IMR-90 (cell line): ENCODE data around the gene TNFRSF1A. TPM values are rescaled to one million over a fixed set of nuclear protein-coding genes. Genes with fewer than 3 reads are reported as not detected.

ENCODE experiments used
- ATAC-seq: fragments of 200-7000 bp; cut with Tn5 transposase; 2 replicates; pipeline ENCODE4 v1.9.1; 2020; ENCODE audit warnings: low read depth, mild to moderate bottlenecking, moderate library complexity
- BruUV-seq: library from RNA; stranded (reverse); fragments of 400-500 nt; replicated peaks from 2 replicates; lab custom pipeline; 2021; lab: Mats Ljungman, UMichigan
- CTCF ChIA-PET: fragments of 300-600 bp; formaldehyde crosslinking; extraction: SDS; loops from one replicate; lab custom pipeline; 2021; ENCODE audit warnings: antibody characterized with exemption; lab: Yijun Ruan, JAX
- POLR2A ChIA-PET: fragments of 300-600 bp; sonication (Branson Sonifier 250); formaldehyde crosslinking; loops from one replicate; lab custom pipeline; 2022; ENCODE audit warnings: antibody characterized with exemption; ENCODE audit not compliant: unreplicated experiment; lab: Charles Lee
- DNase-seq: peaks from one replicate; pipeline ENCODE4 v3.0.0; 2013
- H2AFZ ChIP-seq: replicated peaks from 2 replicates; pipeline ENCODE3; 2013; ENCODE audit warnings: low read length, mild to moderate bottlenecking; ENCODE audit not compliant: poor library complexity
- H2AK5ac ChIP-seq: 2 replicates; pipeline ENCODE4 v1.6.1; 2013; ENCODE audit warnings: low read depth, low read length, inconsistent platforms
- H2AK9ac ChIP-seq: replicated peaks from 2 replicates; pipeline ENCODE3; 2013; ENCODE audit warnings: mild to moderate bottlenecking, low read depth, low read length, moderate library complexity; ENCODE audit not compliant: poor library complexity
- H2BK120ac ChIP-seq: 2 replicates; pipeline ENCODE4 v1.6.1; 2013; ENCODE audit warnings: low read depth, low read length, inconsistent platforms
- H2BK15ac ChIP-seq: 3 replicates; pipeline ENCODE4 v1.6.1; 2013; ENCODE audit warnings: low read depth, low read length, inconsistent platforms
- H2BK20ac ChIP-seq: 2 replicates; pipeline ENCODE4 v1.6.1; 2013; ENCODE audit warnings: low read depth, mild to moderate bottlenecking, inconsistent platforms, low read length, moderate library complexity
- H2BK5ac ChIP-seq: 2 replicates; pipeline ENCODE4 v1.6.1; 2013; ENCODE audit warnings: mild to moderate bottlenecking, low read depth, low read length, inconsistent platforms; ENCODE audit not compliant: poor library complexity, severe bottlenecking
- H3K14ac ChIP-seq: replicated peaks from 2 replicates; pipeline ENCODE4 v1.6.1; 2013; ENCODE audit warnings: low read depth, low read length, inconsistent platforms
- H3K18ac ChIP-seq: 2 replicates; pipeline ENCODE4 v1.6.1; 2013; ENCODE audit warnings: low read depth, low read length, control low read depth
- H3K23ac ChIP-seq: 2 replicates; pipeline ENCODE4 v1.6.1; 2013; ENCODE audit warnings: low read depth, low read length, inconsistent platforms
- H3K27ac ChIP-seq: 2 replicates; pipeline ENCODE4 v1.5.1; 2013; ENCODE audit warnings: mild to moderate bottlenecking, control low read depth, low read length; ENCODE audit not compliant: insufficient read depth
- H3K27me3 ChIP-seq: 2 replicates; pipeline ENCODE4 v1.6.1; 2013; ENCODE audit warnings: low read length; ENCODE audit not compliant: control insufficient read depth, insufficient read depth
- H3K36me3 ChIP-seq: 2 replicates; pipeline ENCODE4 v1.6.1; 2013; ENCODE audit warnings: low read length, mixed read lengths; ENCODE audit not compliant: control insufficient read depth, insufficient read depth
- H3K4ac ChIP-seq: 2 replicates; pipeline ENCODE4 v1.6.1; 2013; ENCODE audit warnings: low read depth, low read length, inconsistent platforms
- H3K4me1 ChIP-seq: 2 replicates; pipeline ENCODE4 v1.6.1; 2013; ENCODE audit warnings: low read length, mixed read lengths; ENCODE audit not compliant: control insufficient read depth, insufficient read depth
- H3K4me2 ChIP-seq: 2 replicates; pipeline ENCODE4 v1.6.1; 2013; ENCODE audit warnings: low read depth, mild to moderate bottlenecking, control low read depth, low read length, moderate library complexity
- H3K4me3 ChIP-seq: 2 replicates; pipeline ENCODE4 v1.5.1; 2013; ENCODE audit warnings: low read depth, mild to moderate bottlenecking, control low read depth, low read length, moderate library complexity; ENCODE audit not compliant: insufficient read depth
- H3K56ac ChIP-seq: 2 replicates; pipeline ENCODE4 v1.6.1; 2013; ENCODE audit warnings: low read length, inconsistent platforms; ENCODE audit not compliant: insufficient read depth; ENCODE audit errors: extremely low read depth
- H3K79me1 ChIP-seq, 2 experiments: 2 replicates each; pipeline ENCODE4 v1.6.1; 2013; ENCODE audit warnings: low read length in 2 of 2, inconsistent platforms in 1 of 2, low read depth in 1 of 2
- H3K9ac ChIP-seq: 2 replicates; pipeline ENCODE4 v1.6.1; 2013; ENCODE audit warnings: low read depth, low read length, control low read depth
- H3K9me1 ChIP-seq: 2 replicates; pipeline ENCODE4 v1.6.1; 2013; ENCODE audit warnings: low read length, inconsistent platforms; ENCODE audit not compliant: insufficient read depth
- H3K9me3 ChIP-seq: 2 replicates; pipeline ENCODE4 v1.6.1; 2013; ENCODE audit warnings: low read length; ENCODE audit not compliant: control insufficient read depth, insufficient read depth
- H4K20me1 ChIP-seq: 2 replicates; pipeline ENCODE4 v1.6.1; 2013; ENCODE audit warnings: low read length, inconsistent platforms; ENCODE audit not compliant: insufficient read depth
- H4K5ac ChIP-seq: 2 replicates; pipeline ENCODE4 v1.6.1; 2013; ENCODE audit warnings: mild to moderate bottlenecking, low read depth, low read length, control low read depth
- H4K8ac ChIP-seq, 2 experiments: 2 replicates each; pipeline ENCODE4 v1.6.1; 2013; ENCODE audit warnings: low read depth in 2 of 2, low read length in 2 of 2, control low read depth in 1 of 2, inconsistent platforms in 1 of 2
- H4K91ac ChIP-seq: 2 replicates; pipeline ENCODE4 v1.6.1; 2013; ENCODE audit warnings: low read depth, low read length, inconsistent platforms; ENCODE audit not compliant: insufficient read depth
- BHLHE40 ChIP-seq: fragments of 150-350 bp; IDR thresholded peaks from 2 replicates; pipeline ENCODE4 v1.6.1; 2016; ENCODE audit warnings: mild to moderate bottlenecking, low read depth, low read length
- CEBPB ChIP-seq: IDR thresholded peaks from 2 replicates; pipeline ENCODE4 v1.6.1; 2012; ENCODE audit warnings: low read depth, low read length, improper control_type of control experiment
- CHD1 ChIP-seq: IDR thresholded peaks from 2 replicates; pipeline ENCODE4 v1.6.1; 2012; ENCODE audit warnings: low read depth, low read length, improper control_type of control experiment
- ELK1 ChIP-seq: fragments of 150-350 bp; IDR thresholded peaks from 2 replicates; pipeline ENCODE4 v1.6.1; 2016; ENCODE audit warnings: low read depth, mild to moderate bottlenecking, low read length, moderate library complexity, borderline replicate concordance
- MAFK ChIP-seq: IDR thresholded peaks from 2 replicates; pipeline ENCODE4 v1.6.1; 2012; ENCODE audit warnings: low read depth, low read length, improper control_type of control experiment
- MAZ ChIP-seq: IDR thresholded peaks from 2 replicates; pipeline ENCODE4 v1.6.1; 2012; ENCODE audit warnings: low read depth, mild to moderate bottlenecking, low read length, improper control_type of control experiment, moderate library complexity, borderline replicate concordance
- MXI1 ChIP-seq: IDR thresholded peaks from 2 replicates; pipeline ENCODE4 v1.6.1; 2012; ENCODE audit warnings: low read depth, mild to moderate bottlenecking, low read length, moderate library complexity, borderline replicate concordance
- NFE2L2 ChIP-seq: fragments of 150-350 bp; IDR thresholded peaks from 2 replicates; pipeline ENCODE4 v1.6.1; 2016; ENCODE audit warnings: low read depth, mild to moderate bottlenecking, low read length
- POLR2A ChIP-seq: IDR thresholded peaks from 2 replicates; pipeline ENCODE4 v1.6.1; 2012; ENCODE audit warnings: mild to moderate bottlenecking, low read depth, low read length
- RAD21 ChIP-seq: IDR thresholded peaks from 2 replicates; pipeline ENCODE4 v1.6.1; 2012; ENCODE audit warnings: low read length, improper control_type of control experiment
- RCOR1 ChIP-seq: IDR thresholded peaks from 2 replicates; pipeline ENCODE4 v1.6.1; 2012; ENCODE audit warnings: mild to moderate bottlenecking, low read length, improper control_type of control experiment; ENCODE audit not compliant: insufficient replicate concordance
- RFX5 ChIP-seq: IDR thresholded peaks from 2 replicates; pipeline ENCODE4 v1.8.0; 2012; ENCODE audit warnings: low read depth, mild to moderate bottlenecking, low read length, moderate library complexity
- SMC3 ChIP-seq: fragments of 150-350 bp; IDR thresholded peaks from 2 replicates; pipeline ENCODE4 v1.6.1; 2016; ENCODE audit warnings: low read depth, mild to moderate bottlenecking, antibody characterized with exemption, low read length, moderate library complexity
- whole genome bisulfite sequencing, 2 experiments: methylation state at CpG; one replicate each; pipeline versions ENCODE4 v1.1.5 to v1.1.7; 2013; ENCODE audit warnings: missing lambda C conversion rate in 2 of 2; ENCODE audit not compliant: insufficient read length in 1 of 2; ENCODE audit errors: extremely low coverage in 2 of 2; 5-methylcytosine and 5-hydroxymethylcytosine counted together
- dilution Hi-C: fragments of 300-500 bp; cut with HindIII; formaldehyde crosslinking; loops from one replicate; pipeline ENCODE4 v1.14.3; 2018; ENCODE audit warnings: low sequenced_read_pairs; ENCODE audit not compliant: unreplicated experiment
- in situ Hi-C: fragments of 300-500 bp; cut with MboI; formaldehyde crosslinking; loops from 3 replicates; pipeline ENCODE4 v1.14.3; 2019; ENCODE audit warnings: low sequenced_read_pairs, inconsistent platforms, mixed read lengths
- intact Hi-C: fragments of 100-400 bp; cut with micrococcal nuclease; formaldehyde crosslinking; loops from 2 replicates; pipeline ENCODE4 v1.10.0; 2022
- polyA plus RNA-seq, 3 experiments: library from polyadenylated mRNA; depleted of rRNA; stranded (reverse); fragments of >200 nt; gene quantifications; 2 replicates each; pipeline ENCODE4 v1.2.3, GENCODE V29; 2012; ENCODE audit warnings: low replicate concordance in 1 of 3
- total RNA-seq: library from RNA; depleted of rRNA; stranded (reverse); fragments of >200 nt; gene quantifications from 2 replicates; pipeline ENCODE4 v1.2.3, GENCODE V29; 2012
- TF ChIP-seq, protein P1 (sequence below): conservative IDR thresholded peaks from 2 replicates; pipeline ENCODE4 v1.5.1; 2012; ENCODE audit warnings: mild to moderate bottlenecking, low read depth, low read length, improper control_type of control experiment

Gene TNFRSF1A
- total and polyA plus RNA-seq, 2 of the 4 experiments (the other 2 are of a cell fraction), result 79.6 to 136 TPM

- Histone ChIP-seq H3K9me1 (peaks cover 11% of the 10 kb centered on the region; the same call in 1 of the 2 replicates), H2AK9ac (peak overlapping the region; percentile 26), H3K18ac (peak overlapping the region; percentile 72), H2BK20ac (peak overlapping the region; percentile 58), H2AK5ac (peak overlapping the region; percentile 80), H3K23ac (peak overlapping the region; percentile 74; the same call in 1 of the 2 replicates), H3K56ac (peak overlapping the region; percentile 31; the same call in 1 of the 2 replicates), H3K4me2 (no peak overlapping the region), H4K8ac (peak overlapping the region; percentile 77 to 97), H3K4me3 (no peak overlapping the region), H2BK15ac (peak overlapping the region; percentile 90; the same call in 2 of the 3 replicates), H3K27ac (peak overlapping the region; percentile 61), H4K5ac (peak overlapping the region; percentile 89), H2BK120ac (peak overlapping the region; percentile 97), H2BK5ac (peak overlapping the region; percentile 22), H3K27me3 (no peaks in the 10 kb centered on the region), H3K9ac (peak overlapping the region; percentile 25), H3K79me1 (no peaks in the 10 kb centered on the region; a peak in 1 of 4 replicates), H3K4ac (peak overlapping the region; percentile 93), H3K9me3 (no peaks in the 10 kb centered on the region), H4K20me1 (no peaks in the 10 kb centered on the region), H4K91ac (peak overlapping the region; percentile 92), H3K4me1 (peaks cover 24% of the 10 kb centered on the region), H2AFZ (peak overlapping the region; percentile 69), H3K14ac (peak overlapping the region; percentile 62), H3K36me3 (no peaks in the 10 kb centered on the region)
- intact Hi-C loops (no loop called here), dilution Hi-C loops (no loop called here), in situ Hi-C loops (no loop called here)
- ChIA-PET CTCF (no interaction called here), POLR2A (no interaction called here)
- no TSS peak for BruUV-seq
- no peak for TF ChIP-seq RFX5
- TF ChIP-seq, protein P1, sequence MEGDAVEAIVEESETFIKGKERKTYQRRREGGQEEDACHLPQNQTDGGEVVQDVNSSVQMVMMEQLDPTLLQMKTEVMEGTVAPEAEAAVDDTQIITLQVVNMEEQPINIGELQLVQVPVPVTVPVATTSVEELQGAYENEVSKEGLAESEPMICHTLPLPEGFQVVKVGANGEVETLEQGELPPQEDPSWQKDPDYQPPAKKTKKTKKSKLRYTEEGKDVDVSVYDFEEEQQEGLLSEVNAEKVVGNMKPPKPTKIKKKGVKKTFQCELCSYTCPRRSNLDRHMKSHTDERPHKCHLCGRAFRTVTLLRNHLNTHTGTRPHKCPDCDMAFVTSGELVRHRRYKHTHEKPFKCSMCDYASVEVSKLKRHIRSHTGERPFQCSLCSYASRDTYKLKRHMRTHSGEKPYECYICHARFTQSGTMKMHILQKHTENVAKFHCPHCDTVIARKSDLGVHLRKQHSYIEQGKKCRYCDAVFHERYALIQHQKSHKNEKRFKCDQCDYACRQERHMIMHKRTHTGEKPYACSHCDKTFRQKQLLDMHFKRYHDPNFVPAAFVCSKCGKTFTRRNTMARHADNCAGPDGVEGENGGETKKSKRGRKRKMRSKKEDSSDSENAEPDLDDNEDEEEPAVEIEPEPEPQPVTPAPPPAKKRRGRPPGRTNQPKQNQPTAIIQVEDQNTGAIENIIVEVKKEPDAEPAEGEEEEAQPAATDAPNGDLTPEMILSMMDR, result peak; percentile 54
- peak; percentile 19; the same call in 1 of the 2 replicates for TF ChIP-seq SMC3
- no peak for TF ChIP-seq MXI1
- no peak for TF ChIP-seq CHD1
- no peak for TF ChIP-seq MAZ
- TF ChIP-seq MAFK, result no peak
- TF ChIP-seq RCOR1, result no peak
- TF ChIP-seq ELK1, result no peak
- TF ChIP-seq RAD21, result peak; percentile 32
- TF ChIP-seq NFE2L2, result no peak
- peak; percentile 74; the same call in 1 of the 2 replicates for TF ChIP-seq BHLHE40
- TF ChIP-seq CEBPB, result no peak
- no peak for TF ChIP-seq POLR2A
- DNase-seq, result peak; percentile 64
- peak; percentile 78 for ATAC-seq
- WGBS, 2 experiments, result 59% methylated on average over 10 of the region's 19 CpGs; no CpG with 5 or more reads in 1 of the 2 experiments
Observed at GRCh38 chr12:6376079-6376869, 34.4 kb upstream of the TNFRSF1A start.
